ENCODE measurements around the gene CLEC16A.

DNA sequence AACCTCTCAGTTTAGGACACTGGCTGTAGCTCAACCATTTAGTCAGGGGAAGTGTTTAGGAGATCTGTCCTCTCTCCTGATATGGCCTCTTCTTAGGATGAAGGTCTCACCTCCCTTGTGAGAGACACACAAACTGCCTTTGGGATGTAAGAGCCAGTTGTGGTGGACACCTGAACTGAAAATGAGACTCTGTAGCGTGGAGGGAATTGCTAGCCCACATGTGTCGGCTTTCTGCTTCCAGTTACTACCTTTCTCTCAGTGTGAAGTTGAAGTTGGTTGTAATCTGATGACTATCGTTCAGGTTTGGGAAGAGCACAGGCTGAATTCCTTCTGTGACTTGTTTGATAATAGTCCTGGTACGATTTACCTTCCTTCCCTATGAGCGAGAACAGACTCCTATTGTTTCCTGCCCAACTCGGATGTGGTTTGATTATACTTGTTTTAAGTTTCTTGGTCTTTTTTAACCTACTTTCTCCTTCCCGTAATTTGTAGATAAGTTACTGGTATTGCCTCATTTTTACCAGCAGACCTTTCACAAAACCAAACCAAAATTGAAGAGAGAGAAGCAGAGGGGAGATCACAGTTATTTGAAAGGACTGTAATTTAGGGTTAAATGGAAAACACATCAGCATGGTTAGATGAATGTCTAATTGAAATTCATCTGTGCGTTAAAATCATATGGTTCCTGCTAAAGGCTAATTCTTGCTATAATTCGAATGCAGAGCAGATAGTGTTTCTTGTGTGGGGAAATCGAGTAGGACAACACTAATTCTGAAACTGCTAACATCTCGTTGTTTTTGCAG, 43.2 kb downstream of the CLEC16A start:
- TF ChIP-seq, protein P1, sequence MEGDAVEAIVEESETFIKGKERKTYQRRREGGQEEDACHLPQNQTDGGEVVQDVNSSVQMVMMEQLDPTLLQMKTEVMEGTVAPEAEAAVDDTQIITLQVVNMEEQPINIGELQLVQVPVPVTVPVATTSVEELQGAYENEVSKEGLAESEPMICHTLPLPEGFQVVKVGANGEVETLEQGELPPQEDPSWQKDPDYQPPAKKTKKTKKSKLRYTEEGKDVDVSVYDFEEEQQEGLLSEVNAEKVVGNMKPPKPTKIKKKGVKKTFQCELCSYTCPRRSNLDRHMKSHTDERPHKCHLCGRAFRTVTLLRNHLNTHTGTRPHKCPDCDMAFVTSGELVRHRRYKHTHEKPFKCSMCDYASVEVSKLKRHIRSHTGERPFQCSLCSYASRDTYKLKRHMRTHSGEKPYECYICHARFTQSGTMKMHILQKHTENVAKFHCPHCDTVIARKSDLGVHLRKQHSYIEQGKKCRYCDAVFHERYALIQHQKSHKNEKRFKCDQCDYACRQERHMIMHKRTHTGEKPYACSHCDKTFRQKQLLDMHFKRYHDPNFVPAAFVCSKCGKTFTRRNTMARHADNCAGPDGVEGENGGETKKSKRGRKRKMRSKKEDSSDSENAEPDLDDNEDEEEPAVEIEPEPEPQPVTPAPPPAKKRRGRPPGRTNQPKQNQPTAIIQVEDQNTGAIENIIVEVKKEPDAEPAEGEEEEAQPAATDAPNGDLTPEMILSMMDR (IDR thresholded peaks at IDR 0.05): no peak
- TF ChIP-seq POLR2A (IDR thresholded peaks at IDR 0.05): no peak
- TF ChIP-seq POLR2AphosphoS5 (IDR thresholded peaks at IDR 0.05): no peak

All from breast epithelium (tissue), 3 donors.